Right renal cortex interstitium (tissue), 3 donors: Measurements from ENCODE around the gene TMF1. TPM values are rescaled to one million over a fixed set of nuclear protein-coding genes. Genes with fewer than 3 reads are reported as not detected.
A peak's percentile ranks its signal among the peaks of the same experiment; 100 is the strongest.

ENCODE experiments used
- DNase-seq, 3 donors: peaks; one replicate each; pipeline ENCODE4 v3.0.0-alpha.2; 2013; ENCODE audit warnings: low read depth in 3 of 3, low spot score in 2 of 3
- polyA plus RNA-seq, 3 donors: library from polyadenylated mRNA; unstranded; fragments of 120-200 nt; gene quantifications; one replicate each; pipeline ENCODE4 v1.2.1, GENCODE V29; 2013; ENCODE audit not compliant: insufficient read length in 3 of 3

Gene TMF1, protein sequence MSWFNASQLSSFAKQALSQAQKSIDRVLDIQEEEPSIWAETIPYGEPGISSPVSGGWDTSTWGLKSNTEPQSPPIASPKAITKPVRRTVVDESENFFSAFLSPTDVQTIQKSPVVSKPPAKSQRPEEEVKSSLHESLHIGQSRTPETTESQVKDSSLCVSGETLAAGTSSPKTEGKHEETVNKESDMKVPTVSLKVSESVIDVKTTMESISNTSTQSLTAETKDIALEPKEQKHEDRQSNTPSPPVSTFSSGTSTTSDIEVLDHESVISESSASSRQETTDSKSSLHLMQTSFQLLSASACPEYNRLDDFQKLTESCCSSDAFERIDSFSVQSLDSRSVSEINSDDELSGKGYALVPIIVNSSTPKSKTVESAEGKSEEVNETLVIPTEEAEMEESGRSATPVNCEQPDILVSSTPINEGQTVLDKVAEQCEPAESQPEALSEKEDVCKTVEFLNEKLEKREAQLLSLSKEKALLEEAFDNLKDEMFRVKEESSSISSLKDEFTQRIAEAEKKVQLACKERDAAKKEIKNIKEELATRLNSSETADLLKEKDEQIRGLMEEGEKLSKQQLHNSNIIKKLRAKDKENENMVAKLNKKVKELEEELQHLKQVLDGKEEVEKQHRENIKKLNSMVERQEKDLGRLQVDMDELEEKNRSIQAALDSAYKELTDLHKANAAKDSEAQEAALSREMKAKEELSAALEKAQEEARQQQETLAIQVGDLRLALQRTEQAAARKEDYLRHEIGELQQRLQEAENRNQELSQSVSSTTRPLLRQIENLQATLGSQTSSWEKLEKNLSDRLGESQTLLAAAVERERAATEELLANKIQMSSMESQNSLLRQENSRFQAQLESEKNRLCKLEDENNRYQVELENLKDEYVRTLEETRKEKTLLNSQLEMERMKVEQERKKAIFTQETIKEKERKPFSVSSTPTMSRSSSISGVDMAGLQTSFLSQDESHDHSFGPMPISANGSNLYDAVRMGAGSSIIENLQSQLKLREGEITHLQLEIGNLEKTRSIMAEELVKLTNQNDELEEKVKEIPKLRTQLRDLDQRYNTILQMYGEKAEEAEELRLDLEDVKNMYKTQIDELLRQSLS
- 10 to 100 TPM; 41.7 to 47.5 (median 43.5) TPM for polyA plus RNA-seq

GRCh38 chr3:69051756-69052471, at the start of gene TMF1:
TMF1 (minus strand) TSS chr3:69052333; CDS start chr3:69052086, 247 bp downstream.
- peak; percentile 97 to 99 (median 98) for DNase-seq

DNA sequence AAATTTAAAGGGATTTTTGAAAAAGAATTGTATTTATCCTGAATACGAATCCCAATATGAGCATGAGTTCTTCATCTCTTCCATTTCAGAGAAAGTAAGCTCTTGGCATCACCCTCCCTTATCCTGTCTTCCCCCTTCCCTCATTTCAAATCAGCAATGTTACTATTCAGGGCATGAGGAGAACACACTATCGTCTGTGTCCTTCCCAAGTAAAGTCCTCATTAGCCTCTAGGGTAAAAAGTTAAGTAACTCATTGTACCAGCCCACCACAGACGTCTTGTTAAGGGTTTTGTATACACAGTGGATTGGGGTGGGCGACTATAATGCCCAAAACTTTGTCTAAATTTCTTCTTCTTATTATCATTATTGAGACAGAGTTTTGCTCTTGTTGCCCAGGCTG, 47.4 kb upstream of the TMF1 start:
- no peak for DNase-seq

DNA sequence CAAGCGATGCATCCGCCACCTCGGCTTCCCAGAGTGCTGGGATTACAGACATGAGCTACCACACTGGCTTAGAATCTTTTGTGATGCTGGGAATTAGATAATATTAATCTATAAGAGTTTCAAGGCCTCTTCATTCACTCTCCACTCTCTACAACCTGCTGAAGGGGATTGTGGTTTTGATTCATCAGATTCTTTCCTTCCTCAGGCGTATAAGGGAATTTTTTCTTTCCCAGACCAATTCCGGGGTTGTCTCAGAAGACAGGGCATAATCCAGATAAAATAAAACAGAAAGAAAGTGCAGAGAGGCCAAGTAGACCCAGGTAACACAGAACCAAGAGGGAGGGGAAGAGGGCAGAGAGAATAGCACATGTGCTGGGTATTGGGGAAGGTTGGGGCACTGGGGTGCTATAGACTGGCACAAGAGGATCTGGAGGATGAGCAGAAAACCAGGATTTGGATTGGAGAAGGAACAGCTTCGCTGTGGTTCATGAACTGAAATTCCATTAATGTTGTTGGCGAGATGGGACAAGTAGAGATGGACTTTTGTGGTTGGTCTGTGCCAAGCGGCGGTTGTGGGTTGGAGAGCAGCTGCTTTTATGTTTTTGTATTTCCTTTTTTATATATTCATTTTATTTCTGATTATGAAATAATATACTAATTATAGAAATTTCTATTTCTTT, 45.4 kb upstream of the TMF1 start:
- no peak for DNase-seq

DNA sequence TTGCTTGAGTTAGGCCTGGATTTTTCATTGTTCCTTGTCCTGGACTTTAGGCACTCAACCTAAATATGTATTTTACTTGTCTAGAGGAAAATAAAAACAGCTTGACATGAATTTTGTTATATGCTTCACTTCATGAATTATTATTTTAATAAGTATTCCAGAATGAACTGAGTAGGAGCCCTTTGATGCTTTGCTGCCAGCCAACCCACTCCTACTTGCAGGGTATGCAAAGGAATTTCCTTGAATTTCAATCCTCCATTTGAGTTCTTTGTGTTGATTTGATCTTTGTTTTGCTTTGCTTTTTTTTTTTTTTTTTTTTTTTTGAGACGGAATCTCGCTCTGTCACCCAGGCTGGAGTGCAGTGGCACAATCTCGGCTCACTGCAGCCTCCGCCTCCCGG, 44.2 kb upstream of the TMF1 start:
- DNase-seq: no peak

DNA sequence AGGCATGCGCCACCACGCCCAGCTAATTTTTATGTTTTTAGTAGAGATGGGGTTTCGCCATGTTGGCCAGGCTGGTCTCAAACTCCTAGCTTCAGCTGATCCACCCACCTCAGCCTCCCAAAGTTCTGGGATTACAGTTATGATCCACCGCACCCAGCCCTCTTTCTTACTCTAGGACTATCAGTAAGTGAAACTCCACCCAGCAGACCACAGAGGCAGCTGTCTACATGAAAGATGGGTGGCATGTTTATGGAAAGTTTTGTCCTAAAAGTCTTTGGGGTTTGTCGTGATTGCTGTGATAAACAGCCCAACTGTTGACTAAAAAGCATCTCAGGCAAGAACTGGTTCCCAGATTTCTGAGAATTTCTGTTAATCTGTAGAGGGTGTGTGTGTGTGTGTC, 43.5 kb upstream of the TMF1 start:
- DNase-seq: no peak

GRCh38 chr3:69094467-69095205, 42.5 kb upstream of the TMF1 start:
- no peak for DNase-seq

DNA sequence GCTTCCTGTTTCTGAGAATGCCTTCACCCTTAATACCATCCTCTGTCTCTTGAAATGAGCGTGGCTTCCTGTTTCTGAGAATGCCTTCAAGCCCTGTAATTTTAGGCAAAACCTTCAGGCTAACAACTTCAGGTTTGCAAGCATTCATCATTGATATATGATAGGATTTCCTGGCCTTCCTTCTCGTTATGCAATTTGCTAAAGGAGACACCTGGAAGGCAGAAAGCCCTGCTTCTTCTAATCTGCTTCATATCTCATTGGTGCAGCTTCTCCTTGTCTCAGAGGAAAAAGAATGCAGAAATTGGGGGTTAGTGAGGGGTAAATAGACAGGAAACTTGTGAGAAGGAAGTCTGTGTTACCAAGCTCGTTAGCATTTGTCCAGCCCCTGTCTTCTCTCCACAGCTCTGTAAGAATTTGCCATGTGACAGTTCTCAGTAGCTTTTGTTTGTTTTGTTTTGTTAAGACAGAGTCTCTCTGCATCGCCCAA, 39.9 kb upstream of the TMF1 start:
- no peak for DNase-seq

DNA sequence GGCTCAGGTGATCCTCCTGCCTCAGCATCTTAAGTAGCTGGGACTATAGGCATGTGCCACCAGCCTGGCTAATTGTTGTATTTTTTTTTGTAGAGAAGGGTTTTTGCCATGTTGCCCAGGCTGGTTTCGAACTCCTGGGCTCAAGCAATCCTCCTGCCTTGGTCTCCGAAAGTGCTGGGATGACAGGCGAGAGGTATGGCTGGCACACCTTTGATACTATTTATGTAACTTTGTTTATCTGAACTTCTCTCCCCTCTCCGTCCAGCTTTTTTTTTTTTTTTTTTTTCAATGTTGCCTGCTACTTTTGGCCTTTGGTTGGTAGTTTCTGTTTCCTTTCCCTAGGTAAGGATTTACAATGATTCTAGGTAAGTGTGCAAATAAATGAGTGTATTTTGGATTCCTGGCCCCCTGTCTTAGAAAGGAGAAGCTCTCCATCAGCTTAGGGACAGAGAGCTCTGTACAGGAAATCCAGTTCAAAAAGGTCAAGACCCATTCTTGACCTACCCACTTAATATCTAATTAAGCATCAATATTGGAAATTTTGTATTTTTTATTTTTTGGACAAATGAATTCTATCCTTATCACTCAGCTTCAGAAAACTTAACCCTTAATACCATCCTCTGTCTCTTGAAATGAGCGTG, 39.4 kb upstream of the TMF1 start:
- no peak for DNase-seq

DNA sequence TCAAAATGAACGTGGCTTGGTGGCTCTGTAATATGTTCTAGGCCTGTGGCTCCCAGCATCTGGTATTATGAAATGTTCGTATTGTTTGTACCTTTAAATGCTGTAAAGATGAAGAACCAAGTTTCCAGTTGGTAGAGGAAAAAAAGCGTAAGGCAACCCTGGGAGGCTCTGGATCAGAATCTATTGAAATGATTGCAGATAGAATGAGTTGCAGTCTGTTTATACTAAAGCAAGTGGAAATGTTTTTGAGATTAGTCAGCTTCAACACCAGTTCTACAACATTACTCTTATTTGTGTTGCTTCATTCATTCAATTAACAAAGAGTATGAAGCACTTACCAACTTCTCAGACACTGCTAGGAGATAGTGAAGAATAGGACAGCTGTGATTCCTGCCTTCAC, 37.9 kb upstream of the TMF1 start:
- no peak for DNase-seq

GRCh38 chr3:69088063-69088462, 35.9 kb upstream of the TMF1 start:
- DNase-seq: no peak

DNA sequence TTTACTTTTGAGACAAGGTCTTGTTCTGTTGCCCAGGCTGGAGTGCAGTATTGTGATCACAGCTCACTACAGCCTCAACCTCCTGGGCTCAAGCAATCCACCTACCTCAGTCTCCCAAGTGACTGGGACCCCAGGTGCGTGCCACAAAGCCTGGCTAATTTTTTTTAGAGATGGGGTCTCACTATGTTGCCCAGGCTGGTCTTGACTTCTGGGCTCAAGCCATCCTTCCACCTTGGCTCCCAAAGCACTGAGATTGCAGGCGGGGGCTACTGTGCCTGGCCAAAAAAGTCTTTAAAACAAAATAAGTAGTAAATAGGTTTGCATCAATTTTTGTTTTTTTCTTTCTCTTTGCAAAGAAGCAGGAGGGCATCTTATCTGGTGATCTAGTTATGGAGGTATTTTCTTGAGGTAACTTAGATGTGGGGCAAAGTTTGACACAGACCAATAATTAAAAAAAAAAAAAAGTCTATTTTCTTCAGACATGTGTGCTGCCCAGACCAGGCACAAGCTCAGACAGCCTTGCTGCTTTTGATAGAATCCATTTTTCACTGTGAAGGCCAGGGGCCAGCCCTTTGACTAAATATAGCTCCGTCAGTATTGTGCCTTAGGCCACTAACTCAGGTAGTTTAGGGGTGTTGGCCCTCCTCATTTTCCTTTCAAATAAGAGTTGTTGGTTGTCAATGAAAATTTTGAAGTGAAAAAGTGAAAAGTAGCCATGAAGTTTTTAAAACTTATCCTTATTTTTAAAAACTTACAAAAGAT, 35.1 kb upstream of the TMF1 start:
- DNase-seq: no peak

DNA sequence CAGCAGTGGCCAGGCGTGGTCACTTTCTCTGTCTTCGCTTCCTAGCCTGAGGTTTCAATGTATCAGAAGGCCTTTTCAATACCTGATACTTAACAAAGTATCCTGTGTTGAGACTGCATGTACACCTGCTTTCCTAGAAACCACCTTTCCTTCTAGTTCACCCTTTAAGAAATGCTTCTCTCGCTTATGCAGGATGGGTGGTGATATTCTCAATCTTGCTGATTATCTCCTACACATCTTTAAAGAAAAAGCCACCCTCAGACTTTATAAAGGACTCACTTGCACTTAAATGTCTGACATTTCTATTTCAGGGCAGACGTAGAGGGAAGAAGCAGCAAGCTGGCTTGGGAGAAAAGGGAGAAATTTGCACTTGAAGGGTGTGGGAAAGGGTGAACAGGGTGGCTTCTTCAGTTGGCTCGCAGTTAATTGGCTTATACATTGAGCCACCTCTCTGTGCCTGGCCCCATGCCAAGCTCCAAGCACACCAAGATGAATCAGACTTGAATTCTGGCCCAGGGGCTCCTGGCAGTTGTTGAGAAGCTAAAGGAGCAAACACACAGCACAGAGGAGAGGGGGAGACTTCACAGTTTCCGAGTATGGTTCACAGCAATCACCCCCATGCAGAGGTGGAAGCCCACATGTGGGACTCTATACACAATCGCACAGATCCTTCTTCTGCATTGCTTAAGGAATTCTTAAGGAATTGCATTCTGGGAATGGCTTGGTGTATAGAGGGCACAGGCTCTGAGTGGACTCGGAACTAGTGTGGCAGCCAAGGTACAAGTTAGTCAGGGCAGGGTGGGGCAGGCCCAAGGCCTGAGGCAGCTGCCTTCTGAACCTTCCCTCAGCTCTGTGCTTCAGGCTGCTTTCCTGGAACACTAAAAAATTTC, 33.9 kb upstream of the TMF1 start:
- no peak for DNase-seq

DNA sequence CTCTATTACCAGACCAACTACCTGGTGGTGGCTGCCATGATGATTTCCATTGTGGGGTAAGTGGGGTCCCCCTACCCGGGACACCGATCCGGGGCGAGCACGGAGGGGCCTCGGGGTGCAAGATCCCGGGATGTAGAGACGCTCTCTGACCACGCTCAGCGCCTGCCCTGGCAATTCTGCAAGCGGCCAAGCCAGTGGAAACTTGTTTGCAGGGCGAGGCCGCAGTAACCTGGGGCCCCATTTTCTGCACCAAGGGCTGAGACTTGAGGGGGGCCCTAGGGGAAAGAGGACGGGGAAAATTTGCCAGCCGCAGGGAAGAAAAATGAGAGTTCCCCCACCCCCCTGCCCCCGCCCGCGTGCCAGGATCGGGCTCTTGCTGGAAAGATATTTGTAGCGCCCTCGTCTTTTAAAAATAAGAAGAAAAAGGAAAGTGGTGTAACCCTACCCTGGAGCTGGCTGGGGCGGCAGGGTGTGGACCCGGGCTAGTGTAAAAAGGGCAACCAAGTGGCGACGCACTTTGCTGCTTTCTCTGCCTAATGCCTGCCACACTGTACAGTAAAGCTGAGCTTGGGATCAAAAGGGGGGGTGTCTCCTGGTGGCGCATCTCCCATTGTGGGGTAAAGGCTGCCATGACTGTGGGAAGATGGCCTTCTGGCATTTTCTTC, 33.2 kb upstream of the TMF1 start:
- DNase-seq: no peak

GRCh38 chr3:69084326-69085167, 32.4 kb upstream of the TMF1 start, which contains the start of gene ARL6IP5:
ARL6IP5 (plus strand) TSS chr3:69084937; CDS start chr3:69085048, 111 bp downstream.
- peak in 2 of 3 donors; percentile 69 to 77 for DNase-seq

- DNase-seq: no peak
These were observed 30.7 kb upstream of the TMF1 start for GRCh38 chr3:69082805-69083204.
